Fibroblast of skin of left biceps (primary cell): ENCODE results near the gene CBFB.
A peak's percentile ranks its signal among the peaks of the same experiment; 100 is the strongest.

Experiments used
- DNase-seq, 2 experiments: peaks; one replicate each; pipeline ENCODE4 v3.0.0-alpha.2; 2013; ENCODE audit warnings: low read depth in 2 of 2

Gene CBFB

GRCh38 chr16:67128887-67129286 lies 99.9 kb downstream of the CBFB start:
- DNase-seq: no peak

GRCh38 chr16:67129422-67129821 lies 100.5 kb downstream of the CBFB start:
- no peak for DNase-seq

DNA sequence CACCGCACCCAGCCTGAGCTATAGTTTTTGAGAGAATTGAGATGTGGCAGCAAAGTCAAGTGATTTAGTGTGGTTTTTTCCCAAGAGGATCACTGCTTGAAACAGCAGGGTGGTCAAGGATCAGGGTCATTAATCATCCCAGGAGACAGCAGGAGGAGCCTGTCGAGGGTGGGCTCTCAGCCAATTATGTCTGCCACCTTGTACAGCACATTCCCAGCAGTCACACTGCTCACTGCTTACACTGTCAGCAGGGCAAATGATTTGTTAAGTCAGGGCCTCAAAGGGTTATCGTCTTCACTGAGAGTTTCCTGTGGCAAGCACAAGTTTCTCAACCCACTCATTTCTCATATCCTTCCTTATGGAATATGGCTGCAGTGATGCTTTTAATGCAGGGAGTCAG lies 108.7 kb downstream of the CBFB start:
- no peak for DNase-seq

- DNase-seq: no peak
Measured at GRCh38 chr16:67141391-67141790, 112.4 kb downstream of the CBFB start.

DNA sequence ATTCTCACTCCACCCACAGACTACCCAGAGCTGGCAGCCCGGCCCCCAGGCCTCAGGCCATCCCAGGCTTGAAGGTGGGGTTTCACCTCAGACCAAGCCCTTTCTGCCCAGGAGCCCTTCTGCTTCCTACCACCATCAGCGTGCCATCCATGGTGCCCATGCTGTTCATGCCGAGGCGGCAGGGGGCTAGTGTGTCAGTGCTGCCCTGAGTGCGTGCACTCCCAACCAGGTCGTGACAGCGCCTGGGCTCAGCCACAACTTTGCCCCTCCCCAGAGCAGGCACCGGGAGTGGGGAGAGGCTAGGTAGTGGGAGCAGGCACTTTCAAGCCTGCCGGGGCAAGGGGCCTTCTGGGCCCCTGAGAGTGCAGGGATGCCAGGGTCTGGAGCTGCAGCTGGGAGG lies 113.4 kb downstream of the CBFB start:
- DNase-seq: no peak

- DNase-seq: no peak
Measured at GRCh38 chr16:67144943-67145342, 116.0 kb downstream of the CBFB start.

DNA sequence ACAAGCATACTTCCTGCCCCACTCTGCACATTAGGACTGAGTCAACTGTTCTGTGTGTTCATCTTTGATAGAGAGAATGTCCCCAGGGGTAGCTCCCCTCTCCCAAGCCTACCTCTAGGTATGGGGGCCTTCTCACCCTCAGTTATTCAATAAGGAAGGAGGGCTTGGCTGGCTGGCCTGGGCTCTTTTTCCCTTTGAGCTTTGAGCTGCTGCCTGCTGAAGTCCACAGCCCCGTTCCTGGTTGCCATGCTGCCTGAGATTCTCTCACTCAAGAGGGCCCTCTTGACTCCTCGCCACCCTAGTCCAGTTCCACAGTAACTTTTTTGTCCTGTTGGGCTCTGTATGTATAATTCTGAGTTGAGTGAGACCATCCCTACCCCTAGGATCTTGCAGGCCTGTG lies 116.8 kb downstream of the CBFB start:
- no peak for DNase-seq

DNA sequence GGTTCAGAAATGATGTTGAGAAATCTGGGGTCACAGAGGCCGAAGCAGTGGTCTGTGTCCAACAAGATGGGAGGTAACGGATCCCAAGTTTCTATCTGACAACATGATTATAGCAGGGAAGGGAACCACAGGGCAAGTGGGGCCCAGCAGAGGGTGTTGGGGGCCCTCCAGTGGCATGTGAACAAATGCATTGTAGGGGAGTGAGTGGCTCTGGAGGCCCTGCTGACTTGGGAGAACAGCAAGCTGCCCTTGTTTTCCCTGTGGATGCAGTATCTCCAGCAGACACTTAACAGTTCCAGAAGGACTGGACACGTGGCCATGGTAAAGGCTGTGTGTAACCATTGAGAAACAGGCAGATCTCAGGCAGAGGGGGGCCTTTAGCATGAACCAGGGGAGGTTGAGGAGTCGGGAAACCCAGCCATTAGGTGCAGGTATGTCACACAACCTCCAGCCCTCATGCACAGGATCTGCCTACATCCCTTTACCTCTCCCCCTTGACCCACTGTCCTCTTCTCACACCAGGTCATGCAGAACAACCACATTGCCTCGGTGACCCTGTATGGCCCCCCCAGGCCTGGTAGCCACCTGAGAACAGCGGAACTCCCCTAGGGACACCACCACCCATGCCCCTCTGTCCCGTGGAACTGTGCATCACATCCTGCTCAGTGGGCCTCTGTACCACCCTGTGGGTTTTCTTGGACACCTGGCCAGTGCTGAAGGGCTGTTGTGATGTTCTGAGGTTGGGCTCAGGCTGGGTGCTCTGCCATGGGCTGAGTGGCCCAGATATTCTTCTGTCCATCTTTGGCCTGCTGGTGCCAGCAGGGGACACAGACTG lies 117.8 kb downstream of the CBFB start:
- no peak for DNase-seq

DNA sequence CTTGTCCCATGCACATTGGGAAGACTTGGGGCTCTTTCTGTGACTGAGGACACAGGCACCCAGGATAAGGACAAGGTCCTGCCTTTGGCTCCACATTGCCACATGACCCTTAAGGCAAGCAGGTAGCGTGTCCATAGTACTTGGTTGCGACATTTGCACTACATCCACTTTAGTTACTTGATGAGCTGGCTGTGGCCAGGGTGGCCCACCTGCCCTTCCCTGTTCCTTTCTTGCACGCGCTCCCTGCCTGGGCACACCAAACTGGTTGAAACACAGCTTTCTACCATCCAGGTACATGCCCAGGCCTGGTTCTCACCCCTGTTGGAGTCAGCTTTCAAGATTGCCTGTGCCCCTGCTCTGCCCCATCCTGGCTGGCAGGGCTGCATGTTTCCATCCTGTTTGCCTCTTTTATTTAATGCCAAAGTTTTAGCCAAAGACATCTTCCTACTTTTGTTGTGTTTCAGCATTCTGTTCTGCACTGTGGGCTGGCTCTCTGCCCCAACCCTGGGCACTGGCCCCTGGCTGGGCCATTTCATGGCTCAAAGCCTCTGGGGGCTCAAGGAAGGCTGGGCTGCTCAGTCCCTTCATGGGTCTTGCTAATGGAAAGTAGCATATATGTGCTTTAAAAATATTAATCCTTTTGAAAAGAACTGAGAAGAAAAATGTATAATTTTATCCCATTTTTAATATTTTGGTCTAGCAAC lies 118.6 kb downstream of the CBFB start:
- no peak for DNase-seq

DNA sequence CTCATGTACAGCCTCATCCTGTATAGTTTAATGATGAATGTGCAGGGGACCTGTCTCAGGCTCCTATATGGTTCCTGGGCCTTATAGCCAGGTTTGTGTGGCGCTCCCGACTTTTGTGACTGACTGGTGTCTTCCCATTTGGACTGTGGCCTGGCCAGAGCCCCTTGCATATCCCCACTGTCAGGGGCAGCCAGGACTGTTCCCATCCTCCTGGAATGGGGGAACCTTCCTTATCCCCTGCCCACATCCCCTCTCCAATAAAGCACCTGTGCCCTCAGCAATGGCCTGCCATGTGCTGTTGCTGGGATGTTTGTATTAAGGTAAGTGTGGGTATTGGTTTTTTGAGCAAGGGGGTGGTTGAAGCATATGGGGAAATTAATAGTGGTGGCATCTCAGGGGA lies 119.3 kb downstream of the CBFB start:
- no peak for DNase-seq

DNA sequence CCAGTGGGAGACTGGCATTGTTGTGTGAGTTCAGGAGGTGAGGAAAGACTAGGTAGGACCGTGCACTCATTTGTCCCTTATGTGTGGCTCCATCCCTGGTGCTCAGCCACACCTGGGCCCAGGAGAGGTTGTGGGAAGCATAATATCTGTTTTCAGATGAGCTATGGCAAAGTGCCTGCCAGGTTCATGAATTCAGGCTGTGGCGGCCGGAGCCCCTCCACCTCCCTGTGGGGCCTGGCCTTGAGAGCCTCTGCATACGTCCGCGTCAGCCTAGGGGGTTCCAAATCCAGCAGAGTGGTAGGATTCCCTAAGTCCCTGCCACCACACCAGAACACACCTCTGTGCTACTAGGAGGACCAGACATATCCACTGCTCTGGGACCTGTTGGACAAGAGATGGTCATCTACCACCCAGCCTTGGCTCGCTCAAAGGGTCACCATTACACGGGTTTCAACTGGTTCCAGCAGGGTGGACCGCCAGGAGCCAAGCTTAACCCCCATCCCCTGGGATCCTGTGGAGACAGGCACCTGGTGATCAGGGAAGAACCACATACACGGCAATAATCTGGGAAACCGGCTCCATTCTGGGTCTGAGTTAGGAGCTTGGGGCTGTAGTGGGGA lies 119.8 kb downstream of the CBFB start:
- DNase-seq: no peak

GRCh38 chr16:67149276-67150046 lies 120.5 kb downstream of the CBFB start:
- no peak for DNase-seq

- peak in 1 of 2 experiments; percentile 39 for DNase-seq
Measured at GRCh38 chr16:67150047-67150832, 121.3 kb downstream of the CBFB start.
